Endothelial cell of umbilical vein (primary cell): ENCODE measurements around the gene PLXNC1. TPM values are rescaled to one million over a fixed set of nuclear protein-coding genes. Genes with fewer than 3 reads are reported as not detected.

Source experiments
- BruUV-seq: library from RNA; stranded (reverse); fragments of 400-500 nt; replicated peaks from 2 replicates; lab custom pipeline; 2021; lab: Mats Ljungman, UMichigan
- CTCF ChIA-PET: fragments of 300-600, 350-600 bp; sonication (Branson Sonifier 250); formaldehyde crosslinking; loops from one replicate; lab custom pipeline; 2021; ENCODE audit warnings: antibody characterized with exemption, inconsistent platforms; lab: Charles Lee
- POLR2A ChIA-PET: fragments of 300-600, 350-600 bp; sonication (Branson Sonifier 250); formaldehyde crosslinking; loops from one replicate; lab custom pipeline; 2021; ENCODE audit warnings: antibody characterized with exemption, inconsistent platforms; lab: Charles Lee
- DNase-seq: peaks from one replicate; pipeline ENCODE4 v3.0.0-alpha.2; 2011; ENCODE audit warnings: low read depth, low spot score
- FAIRE-seq: peaks from 2 replicates; lab custom pipeline; 2011; peaks lifted over from hg19 to GRCh38; lab: Jason Lieb, UNC
- H2AFZ ChIP-seq: 2 replicates; pipeline ENCODE4 v1.6.0; 2012; ENCODE audit warnings: low read depth, low read length, control low read depth, inconsistent platforms
- H3K27ac ChIP-seq: 2 replicates; pipeline ENCODE4 v1.5.1; 2011; ENCODE audit warnings: low read depth, mild to moderate bottlenecking, control low read depth, low read length, moderate library complexity; ENCODE audit not compliant: insufficient read depth
- H3K27me3 ChIP-seq, 2 experiments: 2 replicates each; pipeline versions ENCODE4 v1.6.0 to v1.6.1; 2011; ENCODE audit warnings: low read length in 2 of 2, mixed read lengths in 1 of 2; ENCODE audit not compliant: control insufficient read depth in 2 of 2, insufficient read depth in 2 of 2
- H3K36me3 ChIP-seq, 2 experiments: 2 replicates in 1 of 2; 3 replicates in 1 of 2; pipeline ENCODE4 v1.5.1; 2011; ENCODE audit warnings: low read length in 2 of 2, mild to moderate bottlenecking in 1 of 2, moderate library complexity in 1 of 2; ENCODE audit not compliant: control insufficient read depth in 2 of 2, insufficient read depth in 2 of 2; ENCODE audit errors: extremely low read depth in 1 of 2
- H3K4me1 ChIP-seq: 3 replicates; pipeline ENCODE4 v1.5.1; 2011; ENCODE audit warnings: mild to moderate bottlenecking, low read length; ENCODE audit not compliant: control insufficient read depth, insufficient read depth; ENCODE audit errors: extremely low read depth
- H3K4me2 ChIP-seq: 2 replicates; pipeline ENCODE4 v1.6.1; 2011; ENCODE audit warnings: low read length, control low read depth, mixed read lengths; ENCODE audit not compliant: insufficient read depth
- H3K4me3 ChIP-seq, 3 experiments: fragments of 200-600 bp in 1 of 3; sonication (generic), shearing (Covaris generic) in 1 of 3; replicated peaks in 1 of 3; 2 replicates each; pipeline ENCODE4 v1.5.1; 2011 to 2016; ENCODE audit warnings: control low read depth in 3 of 3, low read length in 3 of 3, mild to moderate bottlenecking in 2 of 3, inconsistent platforms in 1 of 3, low read depth in 1 of 3, moderate library complexity in 1 of 3; ENCODE audit not compliant: insufficient read depth in 1 of 3
- H3K79me2 ChIP-seq: 2 replicates; pipeline ENCODE4 v1.6.0; 2012; ENCODE audit warnings: low read length, inconsistent platforms; ENCODE audit not compliant: control insufficient read depth, insufficient read depth
- H3K9ac ChIP-seq: replicated peaks from 2 replicates; pipeline ENCODE3; 2011; ENCODE audit warnings: low read length, control low read depth; ENCODE audit not compliant: insufficient read depth; ENCODE audit errors: extremely low read depth
- H3K9me1 ChIP-seq: replicated peaks from 3 replicates; pipeline ENCODE4 v1.6.0; 2011; ENCODE audit warnings: mild to moderate bottlenecking, low read length; ENCODE audit not compliant: control insufficient read depth, insufficient read depth; ENCODE audit errors: extremely low read depth
- H3K9me3 ChIP-seq: replicated peaks from 2 replicates; pipeline ENCODE4 v1.5.1; 2012; ENCODE audit warnings: low read length, inconsistent platforms; ENCODE audit not compliant: control insufficient read depth, insufficient read depth
- H4K20me1 ChIP-seq: replicated peaks from 2 replicates; pipeline ENCODE3; 2011; ENCODE audit warnings: mild to moderate bottlenecking, low read length; ENCODE audit not compliant: control insufficient read depth, insufficient read depth; ENCODE audit errors: extremely low read depth
- CTCF ChIP-seq, 2 donors: IDR thresholded peaks; 1 replicate in 1 of 2; 2 replicates in 1 of 2; pipeline ENCODE4 v1.5.1; 2011; ENCODE audit warnings: low read length in 2 of 2, mild to moderate bottlenecking in 2 of 2, moderate library complexity in 2 of 2, control low read depth in 1 of 2, inconsistent platforms in 1 of 2, low read depth in 1 of 2; ENCODE audit not compliant: insufficient read depth in 1 of 2; ENCODE audit errors: extremely low read depth in 1 of 2
- EZH2 ChIP-seq: IDR thresholded peaks from 2 replicates; pipeline ENCODE4 v1.6.1; 2012; ENCODE audit warnings: borderline replicate concordance, low read depth, mild to moderate bottlenecking, moderate library complexity, low read length, inconsistent platforms; ENCODE audit not compliant: severe bottlenecking
- FOS ChIP-seq: IDR thresholded peaks from 2 replicates; pipeline ENCODE4 v1.6.1; 2011; ENCODE audit warnings: mild to moderate bottlenecking, low read length, moderate library complexity, borderline replicate concordance; ENCODE audit not compliant: insufficient read depth
- GATA2 ChIP-seq: IDR thresholded peaks from 2 replicates; pipeline ENCODE4 v1.7.0; 2011; ENCODE audit warnings: low read depth, mild to moderate bottlenecking, moderate library complexity, mixed read lengths, low read length; ENCODE audit not compliant: insufficient read length, insufficient read depth
- JUN ChIP-seq: IDR thresholded peaks from 2 replicates; pipeline ENCODE4 v1.6.1; 2011; ENCODE audit warnings: borderline replicate concordance, low read depth; ENCODE audit not compliant: insufficient read length, insufficient read depth
- MAX ChIP-seq: IDR thresholded peaks from 2 replicates; pipeline ENCODE4 v1.6.1; 2011; ENCODE audit not compliant: insufficient read depth, insufficient read length
- MYC ChIP-seq: IDR thresholded peaks from one replicate; pipeline ENCODE4 v1.6.1; 2011; ENCODE audit warnings: mild to moderate bottlenecking, low read depth, low read length
- POLR2A ChIP-seq: IDR thresholded peaks from 2 replicates; pipeline ENCODE4 v1.6.1; 2012; ENCODE audit warnings: low read depth, mild to moderate bottlenecking, control low read depth, low read length
- POLR2AphosphoS5 ChIP-seq: IDR thresholded peaks from 2 replicates; pipeline ENCODE4 v1.6.1; 2012; ENCODE audit warnings: low read depth, mild to moderate bottlenecking, control low read depth, low read length, moderate library complexity; ENCODE audit not compliant: insufficient read depth
- dilution Hi-C: fragments of 300-500 bp; cut with MboI; formaldehyde crosslinking; loops from one replicate; pipeline ENCODE4 v1.15.0; 2019; ENCODE audit warnings: low sequenced_read_pairs; ENCODE audit not compliant: extremely low pct_ligation_motif_present
- intact Hi-C: fragments of 100-400 bp; cut with micrococcal nuclease; formaldehyde crosslinking; loops from one replicate; pipeline ENCODE4 v1.10.0; 2022
- polyA plus RNA-seq, 4 experiments: library from polyadenylated mRNA; depleted of rRNA in 3 of 4; stranded (reverse) in 3 of 4; unstranded in 1 of 4; fragments of >200 nt; gene quantifications; 2 replicates each; pipeline versions ENCODE4 v1.2.1 to v1.2.3, GENCODE V29; 2011 to 2012; ENCODE audit warnings: missing spikeins in 1 of 4
- total RNA-seq: library from RNA; stranded (reverse); gene quantifications from 2 replicates; pipeline ENCODE4 v1.2.3, GENCODE V29; 2021

The PLXNC1 gene
- total and polyA plus RNA-seq, 2 donors (not counting 3 experiments of a cell fraction or from before 2014, with no cell fraction given) = 0.04 TPM; not detected in 1

- H3K9ac ChIP-seq = no peak overlapping the region
- H3K4me1 ChIP-seq = no peaks in the 10 kb centered on the region
- H3K79me2 ChIP-seq = no peaks in the 10 kb centered on the region
- ChIA-PET POLR2A (no interaction called here), CTCF (no interaction called here)
- H2AFZ ChIP-seq = no peak overlapping the region
- intact Hi-C loops (no loop called here), dilution Hi-C loops (no loop called here)
- H3K9me1 ChIP-seq = no peaks in the 10 kb centered on the region
- H3K4me3 ChIP-seq = no peak overlapping the region
- no peaks in the 10 kb centered on the region for H3K36me3 ChIP-seq
- no peaks in the 10 kb centered on the region for H4K20me1 ChIP-seq
- no peak overlapping the region for H3K27ac ChIP-seq
- no TSS peak for BruUV-seq
- FAIRE-seq = no peak
- H3K9me3 ChIP-seq = no peaks in the 10 kb centered on the region
- H3K4me2 ChIP-seq = no peak overlapping the region
- peaks cover 2 to 6% of the 10 kb centered on the region in 2 experiments for H3K27me3 ChIP-seq
- no peak for DNase-seq
- TF ChIP-seq CTCF (IDR thresholded peaks at IDR 0.05; ENCODE audit: extremely low read depth in 1 of 2, insufficient read depth in 1 of 2, low read depth in 1 of 2, low read length in 2 of 2) = no peak
- TF ChIP-seq JUN = no peak
- TF ChIP-seq MAX = no peak
- no peak for TF ChIP-seq GATA2
- no peak for TF ChIP-seq FOS
- TF ChIP-seq POLR2A = no peak
- no peak for TF ChIP-seq MYC
- no peak for TF ChIP-seq POLR2AphosphoS5
- TF ChIP-seq EZH2 = no peak
Observed at GRCh38 chr12:94235848-94236247, 87.5 kb downstream of the PLXNC1 start.
